HG03066 (cell line): ENCODE data around the gene ABCG8.
"Not testable (repeated sequence)": the region's sequence is repeated elsewhere in the genome, so short reads cannot be mapped to it uniquely, and the experiment has no call there.

Experiments
- ATAC-seq: cut with Tn5 transposase; IDR thresholded peaks from one replicate; pipeline ENCODE4 v1.9.1; 2021; ENCODE audit warnings: low read depth; ENCODE audit not compliant: unreplicated experiment

ABCG8 gene

GRCh38 chr2:43906448-43907109 lies 67.8 kb downstream of the ABCG8 start:
- no peak for ATAC-seq

- ATAC-seq = not testable (repeated sequence)
These were observed 72.5 kb downstream of the ABCG8 start for GRCh38 chr2:43911136-43911790.

GRCh38 chr2:43924463-43924862 lies 85.7 kb downstream of the ABCG8 start:
- no peak for ATAC-seq

- no peak for ATAC-seq
These were observed 86.7 kb downstream of the ABCG8 start for GRCh38 chr2:43925431-43925830.

GRCh38 chr2:43927442-43927841 lies 88.7 kb downstream of the ABCG8 start:
- ATAC-seq = no peak

GRCh38 chr2:43931293-43931692 lies 92.5 kb downstream of the ABCG8 start:
- no peak for ATAC-seq
